DND-41 (cell line): ENCODE results near the gene SP9.

ENCODE experiments used
- ATAC-seq: fragments of 200-7000 bp; cut with Tn5 transposase; 3 replicates; pipeline ENCODE4 v1.9.1; 2021; ENCODE audit warnings: low read depth; ENCODE audit not compliant: insufficient read depth
- DNase-seq: peaks from one replicate; pipeline ENCODE4 v3.0.0-alpha.2; 2020
- H2AFZ ChIP-seq: 2 replicates; pipeline ENCODE4 v1.6.0; 2012; ENCODE audit warnings: low read depth, low read length
- H3K27ac ChIP-seq: 2 replicates; pipeline ENCODE4 v1.5.1; 2012; ENCODE audit warnings: low read length, inconsistent platforms
- H3K27me3 ChIP-seq: fragments of 200-600 bp; sonication (generic); 2 replicates; pipeline ENCODE4 v1.6.0; 2012; ENCODE audit warnings: low read length, mild to moderate bottlenecking, inconsistent platforms; ENCODE audit not compliant: insufficient read depth, poor library complexity
- H3K36me3 ChIP-seq: 2 replicates; pipeline ENCODE4 v1.5.1; 2012; ENCODE audit warnings: low read length, inconsistent platforms; ENCODE audit not compliant: insufficient read depth
- H3K4me1 ChIP-seq: 2 replicates; pipeline ENCODE4 v1.5.1; 2012; ENCODE audit warnings: mild to moderate bottlenecking, low read length; ENCODE audit not compliant: insufficient read depth
- H3K4me2 ChIP-seq: 2 replicates; pipeline ENCODE4 v1.6.0; 2012; ENCODE audit warnings: mild to moderate bottlenecking, moderate library complexity, low read length, inconsistent platforms; ENCODE audit not compliant: insufficient read depth
- H3K4me3 ChIP-seq, 2 experiments: fragments of 200-600 bp in 1 of 2; shearing (Covaris generic) in 1 of 2; 2 replicates each; pipeline ENCODE4 v1.5.1; 2012 to 2016; ENCODE audit warnings: inconsistent platforms in 2 of 2, low read length in 2 of 2, mild to moderate bottlenecking in 2 of 2, low read depth in 1 of 2, moderate library complexity in 1 of 2
- H3K79me2 ChIP-seq: 2 replicates; pipeline ENCODE4 v1.6.0; 2012; ENCODE audit warnings: low read length, inconsistent platforms; ENCODE audit not compliant: insufficient read depth
- H3K9ac ChIP-seq: 2 replicates; pipeline ENCODE4 v1.6.0; 2012; ENCODE audit warnings: low read depth, mild to moderate bottlenecking, inconsistent platforms, low read length, moderate library complexity
- H3K9me3 ChIP-seq: 2 replicates; pipeline ENCODE4 v1.5.1; 2012; ENCODE audit warnings: low read length, moderate library complexity, mild to moderate bottlenecking, inconsistent platforms; ENCODE audit not compliant: insufficient read depth, severe bottlenecking
- H4K20me1 ChIP-seq: 2 replicates; pipeline ENCODE4 v1.6.0; 2012; ENCODE audit warnings: low read length; ENCODE audit not compliant: insufficient read depth
- CTCF ChIP-seq: IDR thresholded peaks from 2 replicates; pipeline ENCODE4 v1.5.1; 2012; ENCODE audit warnings: borderline replicate concordance, low read length, moderate library complexity, mild to moderate bottlenecking; ENCODE audit not compliant: poor library complexity, severe bottlenecking; ENCODE audit errors: extremely low read depth
- EZH2 ChIP-seq: IDR thresholded peaks from 3 replicates; pipeline ENCODE4 v1.6.1; 2012; ENCODE audit warnings: borderline replicate concordance, low read depth, mild to moderate bottlenecking, moderate library complexity, low read length, inconsistent platforms; ENCODE audit not compliant: severe bottlenecking

Gene SP9

DNA sequence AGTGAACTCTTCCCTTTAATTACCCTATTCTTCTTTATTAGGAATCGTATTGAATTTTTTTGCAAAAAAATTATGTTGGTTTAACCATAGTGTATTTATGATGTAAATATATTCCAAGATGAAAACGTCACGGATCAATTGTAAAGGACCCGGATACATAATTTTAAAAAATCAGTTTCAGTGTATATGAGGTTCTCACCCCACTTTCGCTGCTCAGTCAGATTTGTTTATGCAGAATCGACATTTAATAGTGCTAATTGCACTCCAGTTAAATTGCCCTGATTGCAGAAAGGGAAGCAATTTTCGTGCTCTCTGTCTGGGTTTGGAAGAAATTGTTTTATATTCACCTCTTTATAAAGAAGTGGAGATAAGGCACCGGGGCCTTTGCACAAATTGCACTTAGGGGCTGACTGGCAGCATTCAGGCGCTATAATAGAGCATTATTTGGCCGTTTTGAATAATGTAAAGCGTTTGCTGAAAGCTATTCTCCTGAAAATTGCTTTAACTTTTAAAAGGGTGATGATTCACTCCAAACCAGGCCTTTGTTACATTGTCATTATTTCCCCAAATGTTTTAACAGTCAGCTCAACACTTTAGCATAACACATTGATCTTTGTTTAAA, 3.0 kb upstream of the SP9 start:
- Histone ChIP-seq H3K9me3 (no peaks in the 10 kb centered on the region), H3K27ac (no peak overlapping the region), H3K27me3 (peaks cover 4% of the 10 kb centered on the region), H3K4me2 (no peak overlapping the region), H3K36me3 (no peaks in the 10 kb centered on the region), H3K9ac (no peak overlapping the region), H4K20me1 (no peaks in the 10 kb centered on the region; the same call in 1 of the 2 replicates), H3K79me2 (no peaks in the 10 kb centered on the region), H3K4me3 (no peak overlapping the region), H2AFZ (no peak overlapping the region), H3K4me1 (peaks cover 4% of the 10 kb centered on the region; the same call in 1 of the 2 replicates)
- no peak for ATAC-seq
- DNase-seq: no peak
- no peak for TF ChIP-seq EZH2
- TF ChIP-seq CTCF: no peak

DNA sequence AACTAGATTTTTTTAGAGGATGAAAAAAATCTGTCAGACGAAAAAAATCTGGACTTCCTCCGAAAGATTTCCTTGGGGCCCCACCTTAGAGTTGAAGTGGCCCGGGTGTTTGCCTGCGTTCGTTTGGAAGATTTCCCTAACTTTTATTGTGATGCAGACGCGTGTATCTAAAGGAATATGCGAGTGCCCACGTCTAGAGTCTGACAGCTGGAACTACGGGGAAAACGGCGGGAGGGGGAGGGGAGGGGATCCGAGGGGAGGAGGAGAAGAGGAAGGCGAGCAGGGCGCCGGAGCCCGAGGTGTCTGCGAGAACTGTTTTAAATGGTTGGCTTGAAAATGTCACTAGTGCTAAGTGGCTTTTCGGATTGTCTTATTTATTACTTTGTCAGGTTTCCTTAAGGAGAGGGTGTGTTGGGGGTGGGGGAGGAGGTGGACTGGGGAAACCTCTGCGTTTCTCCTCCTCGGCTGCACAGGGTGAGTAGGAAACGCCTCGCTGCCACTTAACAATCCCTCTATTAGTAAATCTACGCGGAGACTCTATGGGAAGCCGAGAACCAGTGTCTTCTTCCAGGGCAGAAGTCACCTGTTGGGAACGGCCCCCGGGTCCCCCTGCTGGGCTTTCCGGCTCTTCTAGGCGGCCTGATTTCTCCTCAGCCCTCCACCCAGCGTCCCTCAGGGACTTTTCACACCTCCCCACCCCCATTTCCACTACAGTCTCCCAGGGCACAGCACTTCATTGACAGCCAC, 2.4 kb upstream of the SP9 start:
- TF ChIP-seq EZH2: no peak
- TF ChIP-seq CTCF: no peak
- Histone ChIP-seq H3K4me1 (peaks cover 7% of the 10 kb centered on the region; the same call in 1 of the 2 replicates), H3K79me2 (no peaks in the 10 kb centered on the region), H3K27ac (no peak overlapping the region), H3K9ac (no peak overlapping the region), H2AFZ (no peak overlapping the region), H3K4me2 (no peak overlapping the region), H4K20me1 (no peaks in the 10 kb centered on the region; the same call in 1 of the 2 replicates), H3K9me3 (no peaks in the 10 kb centered on the region), H3K36me3 (no peaks in the 10 kb centered on the region), H3K27me3 (peaks cover 4% of the 10 kb centered on the region), H3K4me3 (no peak overlapping the region)
- DNase-seq: no peak
- ATAC-seq: no peak

GRCh38 chr2:174333017-174333371, 1.8 kb upstream of the SP9 start:
- H2AFZ ChIP-seq: no peak overlapping the region
- no peaks in the 10 kb centered on the region for H3K36me3 ChIP-seq
- TF ChIP-seq EZH2: no peak
- TF ChIP-seq CTCF: no peak
- H3K27ac ChIP-seq: no peak overlapping the region
- peaks cover 12% of the 10 kb centered on the region; the same call in 1 of the 2 replicates for H3K4me1 ChIP-seq
- H3K9me3 ChIP-seq: no peaks in the 10 kb centered on the region
- peaks cover 4% of the 10 kb centered on the region for H3K27me3 ChIP-seq
- no peak overlapping the region for H3K4me3 ChIP-seq
- H3K79me2 ChIP-seq: no peaks in the 10 kb centered on the region
- no peak overlapping the region for H3K4me2 ChIP-seq
- H4K20me1 ChIP-seq: no peaks in the 10 kb centered on the region; the same call in 1 of the 2 replicates
- no peak overlapping the region for H3K9ac ChIP-seq
- DNase-seq (no peak), ATAC-seq (no peak)
